ENCODE measurements around the gene B3GNT9. TPM values are rescaled to one million over a fixed set of nuclear protein-coding genes. Genes with fewer than 3 reads are reported as not detected.

B3GNT9 gene
- total RNA-seq, 4 donors from 2014 or later: 52.0 to 103 (median 85.7) TPM

DNA sequence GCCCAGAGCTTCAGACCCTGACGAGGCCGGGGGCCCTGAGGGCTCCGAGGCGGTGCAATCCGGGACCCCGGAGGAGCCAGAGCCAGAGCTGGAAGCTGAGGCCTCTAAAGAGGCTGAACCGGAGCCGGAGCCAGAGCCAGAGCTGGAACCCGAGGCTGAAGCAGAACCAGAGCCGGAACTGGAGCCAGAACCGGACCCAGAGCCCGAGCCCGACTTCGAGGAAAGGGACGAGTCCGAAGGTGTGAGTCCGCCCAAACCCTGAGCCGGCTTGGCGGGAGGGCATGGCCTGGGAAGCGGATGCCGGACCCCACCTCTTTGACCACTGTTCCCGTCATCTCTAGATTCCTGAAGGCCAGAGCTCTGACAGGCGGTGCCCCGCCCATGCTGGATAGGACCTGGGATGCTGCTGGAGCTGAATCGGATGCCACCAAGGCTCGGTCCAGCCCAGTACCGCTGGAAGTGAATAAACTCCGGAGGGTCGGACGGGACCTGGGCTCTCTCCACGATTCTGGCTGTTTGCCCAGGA is 24.0 kb upstream of the B3GNT9 start:
- peak overlapping the region in 2 of 3 donors; percentile 8 to 32 for H3K4me3 ChIP-seq (replicated peaks in 1 of 3)
- no peak for DNase-seq
- H3K27me3 ChIP-seq: no peaks in the 10 kb centered on the region
- WGBS, 2 donors: 34 to 62% methylated on average over 11 to 17 of the region's 31 CpGs
- peaks cover 33 to 49% of the 10 kb centered on the region in 2 donors for H3K4me1 ChIP-seq
- no peaks in the 10 kb centered on the region for H3K9me3 ChIP-seq
- peak overlapping the region; percentile 77 to 94 (median 92) for H3K27ac ChIP-seq
- intact Hi-C loops (cut with DNase I): no loop called here
- TF ChIP-seq POLR2A (IDR thresholded peaks at IDR 0.05) (no peak), CTCF (IDR thresholded peaks at IDR 0.05) (no peak)
- no peaks in the 10 kb centered on the region for H3K36me3 ChIP-seq

- intact Hi-C loops (cut with DNase I): no loop called here
- Histone ChIP-seq H3K36me3 (no peaks in the 10 kb centered on the region), H3K4me1 (peaks cover 39 to 55% of the 10 kb centered on the region in 2 donors), H3K4me3 (replicated peaks in 1 of 3) (peak overlapping the region; percentile 8 to 32 (median 31)), H3K27ac (peak overlapping the region; percentile 77 to 94 (median 92)), H3K27me3 (no peaks in the 10 kb centered on the region), H3K9me3 (no peaks in the 10 kb centered on the region)
- TF ChIP-seq POLR2A (IDR thresholded peaks at IDR 0.05): peak; percentile 27 to 82
- peak in 2 of 6 experiments; percentile 38 to 44 for TF ChIP-seq CTCF (IDR thresholded peaks at IDR 0.05)
- WGBS, 2 donors: 0 to 1% methylated on average over 16 of the region's 71 CpGs
- peak; percentile 96 to 97 for DNase-seq
Measured at GRCh38 chr16:67173808-67174705, 23.3 kb upstream of the B3GNT9 start.

DNA sequence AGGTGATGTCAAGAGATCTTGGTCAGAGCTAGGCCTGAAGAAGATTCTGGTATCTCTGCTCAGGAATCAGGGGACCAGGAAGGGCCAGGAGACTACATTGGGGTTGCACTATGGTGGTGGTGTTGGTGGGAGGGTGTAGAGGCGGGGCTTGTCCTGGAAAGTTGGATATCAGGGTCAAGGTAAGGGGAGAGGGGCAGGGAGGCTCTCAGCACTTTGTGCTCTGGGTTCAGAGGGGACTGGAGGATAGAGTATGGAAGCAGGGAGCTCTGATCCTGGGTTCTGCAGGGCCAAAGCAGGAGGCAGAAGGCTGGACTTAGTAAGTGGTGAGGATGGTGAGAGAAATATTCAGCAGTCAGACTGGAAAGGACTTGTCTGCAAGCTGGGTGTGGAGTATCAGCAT is 22.5 kb upstream of the B3GNT9 start:
- H3K27ac ChIP-seq: peak overlapping the region; percentile 77 to 94 (median 92)
- H3K4me1 ChIP-seq: peaks cover 34 to 48% of the 10 kb centered on the region in 2 donors
- intact Hi-C loops (cut with DNase I): no loop called here
- no peaks in the 10 kb centered on the region for H3K36me3 ChIP-seq
- peak overlapping the region in 1 of 3 donors; percentile 32 for H3K4me3 ChIP-seq (replicated peaks in 1 of 3)
- 86 to 88% methylated on average over 1 of the region's 1 CpG for WGBS, 2 donors
- DNase-seq: no peak
- TF ChIP-seq CTCF (IDR thresholded peaks at IDR 0.05): no peak
- TF ChIP-seq POLR2A (IDR thresholded peaks at IDR 0.05): no peak
- no peaks in the 10 kb centered on the region for H3K9me3 ChIP-seq
- no peaks in the 10 kb centered on the region for H3K27me3 ChIP-seq

- TF ChIP-seq POLR2A (IDR thresholded peaks at IDR 0.05) (peak in 1 of 2 donors; percentile 0), CTCF (IDR thresholded peaks at IDR 0.05) (no peak)
- DNase-seq: no peak
- Histone ChIP-seq H3K27me3 (no peaks in the 10 kb centered on the region), H3K9me3 (no peaks in the 10 kb centered on the region), H3K27ac (peak overlapping the region; percentile 76 to 97 (median 91)), H3K4me1 (peaks cover 28 to 41% of the 10 kb centered on the region in 2 donors), H3K4me3 (replicated peaks in 1 of 3) (peak overlapping the region in 1 of 3 donors; percentile 48), H3K36me3 (no peaks in the 10 kb centered on the region)
- WGBS, 2 donors: 50 to 59% methylated on average over 12 to 14 of the region's 14 CpGs
- intact Hi-C loops (cut with DNase I): no loop called here
Measured at GRCh38 chr16:67170949-67171649, 20.3 kb upstream of the B3GNT9 start.
